GM19238 (cell line): ENCODE data around the gene ITGB8.

Experiments used
- DNase-seq: peaks from one replicate; pipeline ENCODE4 v3.0.0; 2011; ENCODE audit warnings: low spot score; ENCODE audit not compliant: insufficient read length

Gene ITGB8

DNA sequence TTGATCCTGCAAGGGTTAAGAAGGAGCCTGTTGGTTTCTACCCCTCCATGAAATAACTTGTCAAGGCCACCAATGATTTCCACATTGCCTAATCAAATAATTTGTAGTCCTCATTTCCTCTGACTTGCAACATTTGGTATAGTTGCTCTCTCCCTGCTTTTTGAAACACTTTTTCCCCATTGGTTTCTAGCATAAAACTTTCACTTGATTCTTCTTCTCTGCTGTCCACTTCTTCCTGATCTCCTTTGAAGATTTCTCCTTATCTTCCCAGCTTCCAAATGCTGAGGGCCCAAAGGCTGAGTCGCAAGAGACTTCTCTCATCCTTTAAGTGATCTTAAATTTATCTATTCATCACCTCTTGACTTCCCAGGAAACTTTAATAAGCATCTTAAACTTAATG, 134.2 kb downstream of the ITGB8 start:
- no peak for DNase-seq
